Ovary (tissue), 3 donors: ENCODE results near the gene MRPS14.

Source experiments
- CTCF ChIP-seq, 3 donors: fragments of 450-650 bp in 2 of 3; fragments of 200-600 bp in 1 of 3; IDR thresholded peaks; one replicate each; pipeline versions ENCODE4 v1.5.1 to v1.8.0; 2016 to 2022; ENCODE audit warnings: antibody characterized with exemption in 3 of 3, mild to moderate bottlenecking in 1 of 3
- EP300 ChIP-seq: sonication (generic); formaldehyde crosslinking; IDR thresholded peaks from one replicate; pipeline ENCODE4 v1.6.1; 2017; ENCODE audit warnings: antibody characterized with exemption
- POLR2A ChIP-seq: fragments of 450-650 bp; IDR thresholded peaks from one replicate; pipeline ENCODE4 v1.6.1; 2017; ENCODE audit warnings: antibody characterized with exemption, mild to moderate bottlenecking, moderate library complexity
- donor health status: DM: no; HTN: no; CAD: no.

GRCh38 chr1:174988986-174989385 lies 34.2 kb downstream of the MRPS14 start:
- TF ChIP-seq CTCF (IDR thresholded peaks at IDR 0.05) = no peak
- TF ChIP-seq POLR2A = no peak
- no peak for TF ChIP-seq EP300
